GM18526 (cell line): ENCODE results near the gene NDUFA6.

Experiments
- POLR2A ChIP-seq: IDR thresholded peaks from 3 replicates; pipeline ENCODE4 v1.6.1; 2011; ENCODE audit not compliant: insufficient read length; ENCODE audit errors: extremely low read depth

The NDUFA6 gene

DNA sequence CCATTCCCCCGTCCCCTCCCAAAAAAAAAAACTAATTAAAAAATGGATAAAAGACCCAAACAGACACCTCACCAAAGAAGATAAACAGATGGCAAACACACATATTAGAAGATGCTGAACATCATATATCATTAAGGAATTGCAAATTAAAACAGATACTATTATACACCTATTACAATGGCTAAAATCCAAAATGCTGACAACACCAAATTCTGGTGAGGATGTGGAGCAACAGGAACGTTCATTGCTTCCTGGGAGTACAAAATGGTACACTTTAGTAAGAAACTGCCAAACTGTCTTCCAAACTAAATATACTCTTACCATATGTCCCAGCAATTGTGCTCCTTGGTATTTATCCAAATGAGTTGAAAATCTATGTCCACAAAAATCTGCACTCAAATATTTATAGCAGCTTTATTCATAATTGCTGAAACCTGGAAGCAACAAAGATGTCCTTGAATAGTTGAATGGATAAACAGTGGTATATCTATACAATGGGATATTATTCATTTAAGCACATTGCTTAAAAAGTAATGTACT, 39.9 kb downstream of the NDUFA6 start:
- TF ChIP-seq POLR2A = no peak

GRCh38 chr22:42041784-42042183, 48.8 kb downstream of the NDUFA6 start:
- no peak for TF ChIP-seq POLR2A

DNA sequence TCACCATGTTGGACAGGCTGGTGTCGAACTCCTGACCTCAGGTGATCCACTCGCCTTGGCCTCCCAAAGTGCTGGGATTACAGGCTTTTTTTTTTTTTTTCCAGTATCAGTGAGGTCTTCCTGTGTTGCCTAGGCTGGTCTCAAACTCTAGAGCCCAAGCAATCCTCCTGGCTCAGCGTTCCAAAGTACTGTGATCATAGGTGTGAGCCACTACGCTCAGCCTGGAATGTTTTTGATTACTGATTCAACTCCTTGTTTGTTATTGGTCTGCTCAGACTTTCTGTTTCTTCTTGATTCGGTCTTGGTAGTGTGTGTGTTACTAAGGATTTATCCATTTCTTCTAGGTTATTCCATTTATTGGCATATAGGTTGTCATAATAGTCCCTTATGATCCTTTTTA, 51.3 kb downstream of the NDUFA6 start:
- no peak for TF ChIP-seq POLR2A
